ENCODE measurements around the gene CHRNA9.

DNA sequence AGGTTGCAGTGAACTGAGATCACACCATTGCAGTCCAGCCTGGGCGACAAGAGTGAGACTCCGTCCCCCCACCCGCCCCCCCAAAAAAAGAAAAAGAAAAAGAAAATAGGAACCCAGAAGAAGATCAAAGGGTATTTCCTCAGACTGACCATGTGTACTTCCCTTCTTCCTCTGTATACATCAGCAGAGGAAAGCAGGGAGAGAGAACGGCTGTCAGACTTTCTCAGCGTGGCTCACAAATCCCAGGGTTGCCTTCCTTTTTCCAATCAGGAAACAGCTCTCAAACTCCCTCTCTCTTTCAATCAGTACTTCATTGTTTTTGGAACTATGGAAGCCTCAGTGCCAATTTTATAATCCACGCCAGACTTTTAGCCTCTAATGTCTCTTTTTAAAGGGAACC is 59.1 kb downstream of the CHRNA9 start:
- TF ChIP-seq CTCF (IDR thresholded peaks at IDR 0.05) = no peak
- TF ChIP-seq POLR2A (IDR thresholded peaks at IDR 0.05) = no peak
